GM19328 (cell line): ENCODE data around the gene CCDC97.
"Not testable (repeated sequence)": the region's sequence is repeated elsewhere in the genome, so short reads cannot be mapped to it uniquely, and the experiment has no call there.

Experiments
- ATAC-seq: cut with Tn5 transposase; IDR thresholded peaks from one replicate; pipeline ENCODE4 v1.9.1; 2021; ENCODE audit warnings: mild to moderate bottlenecking, moderate library complexity; ENCODE audit not compliant: unreplicated experiment

The CCDC97 gene

DNA sequence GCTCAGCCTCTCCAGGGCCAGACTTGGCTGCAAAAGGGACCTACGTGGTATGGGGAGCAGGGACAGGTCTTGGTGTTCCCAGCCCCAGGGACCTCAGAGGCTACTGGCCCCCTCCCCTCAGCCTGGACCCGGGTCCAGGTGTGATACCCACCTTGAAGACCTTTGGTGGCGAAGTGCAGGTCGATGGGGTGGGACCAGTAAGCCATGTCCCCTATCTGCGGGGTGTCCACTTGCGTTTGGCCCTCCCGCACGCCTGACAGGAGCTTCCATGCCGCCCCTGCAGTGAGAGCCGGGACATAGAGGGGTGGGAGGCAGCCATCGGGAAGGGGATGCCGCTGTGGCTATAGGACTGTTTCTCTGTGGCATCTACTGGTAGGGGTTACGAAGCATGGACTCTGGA is 47.8 kb downstream of the CCDC97 start:
- no peak for ATAC-seq

- no peak for ATAC-seq
Observed at GRCh38 chr19:41359741-41360140, 49.8 kb downstream of the CCDC97 start.

DNA sequence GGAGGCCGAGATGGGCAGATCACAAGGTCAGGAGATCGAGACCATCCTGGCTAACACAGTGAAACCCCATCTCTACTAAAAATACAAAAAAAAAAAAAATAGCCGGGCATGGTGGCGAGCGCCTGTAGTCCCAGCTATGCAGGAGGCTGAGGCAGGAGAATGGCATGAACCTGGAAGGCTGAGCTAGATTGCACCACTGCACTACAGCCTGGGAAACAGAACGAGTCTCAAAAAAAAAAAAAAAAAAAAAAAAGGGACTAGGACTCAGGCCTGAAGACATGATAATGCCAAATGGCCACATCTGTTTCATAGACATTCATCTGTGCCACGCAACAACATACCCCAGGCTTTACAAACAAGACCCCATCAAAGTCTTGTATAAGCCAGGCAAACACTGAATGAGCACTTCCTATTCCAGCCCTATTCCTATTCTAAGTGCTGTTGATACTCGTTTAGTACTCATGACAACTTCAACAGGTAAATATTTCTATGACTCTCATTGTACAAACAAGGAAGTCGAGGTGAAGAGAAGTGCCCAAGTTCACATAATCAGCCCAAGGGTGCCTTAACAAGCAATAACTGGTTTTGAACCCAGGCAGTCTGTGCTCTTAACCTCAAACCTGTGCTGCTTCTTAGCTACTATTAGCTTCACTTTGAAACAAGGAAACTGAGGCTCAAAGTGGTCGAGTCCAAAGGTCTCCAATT is 52.3 kb downstream of the CCDC97 start:
- ATAC-seq, result no peak

DNA sequence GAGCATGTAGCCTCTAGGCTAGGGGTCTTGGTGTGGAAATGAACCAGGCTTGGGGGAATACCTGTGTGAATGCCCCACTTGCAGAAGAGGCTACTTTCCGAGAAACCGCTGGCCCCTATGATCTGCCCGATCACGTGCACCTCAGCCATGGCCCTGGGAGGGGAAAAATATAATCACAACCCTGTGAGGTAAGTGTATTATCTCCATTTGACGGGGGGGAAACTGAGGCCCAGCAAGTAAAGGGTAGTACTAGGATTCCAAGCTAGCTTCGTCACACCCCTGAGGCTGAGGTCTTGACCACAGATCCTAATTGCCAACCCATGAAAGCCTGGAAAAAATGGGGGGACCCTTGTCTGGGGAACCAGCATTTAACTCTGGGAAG is 53.4 kb downstream of the CCDC97 start:
- no peak for ATAC-seq

DNA sequence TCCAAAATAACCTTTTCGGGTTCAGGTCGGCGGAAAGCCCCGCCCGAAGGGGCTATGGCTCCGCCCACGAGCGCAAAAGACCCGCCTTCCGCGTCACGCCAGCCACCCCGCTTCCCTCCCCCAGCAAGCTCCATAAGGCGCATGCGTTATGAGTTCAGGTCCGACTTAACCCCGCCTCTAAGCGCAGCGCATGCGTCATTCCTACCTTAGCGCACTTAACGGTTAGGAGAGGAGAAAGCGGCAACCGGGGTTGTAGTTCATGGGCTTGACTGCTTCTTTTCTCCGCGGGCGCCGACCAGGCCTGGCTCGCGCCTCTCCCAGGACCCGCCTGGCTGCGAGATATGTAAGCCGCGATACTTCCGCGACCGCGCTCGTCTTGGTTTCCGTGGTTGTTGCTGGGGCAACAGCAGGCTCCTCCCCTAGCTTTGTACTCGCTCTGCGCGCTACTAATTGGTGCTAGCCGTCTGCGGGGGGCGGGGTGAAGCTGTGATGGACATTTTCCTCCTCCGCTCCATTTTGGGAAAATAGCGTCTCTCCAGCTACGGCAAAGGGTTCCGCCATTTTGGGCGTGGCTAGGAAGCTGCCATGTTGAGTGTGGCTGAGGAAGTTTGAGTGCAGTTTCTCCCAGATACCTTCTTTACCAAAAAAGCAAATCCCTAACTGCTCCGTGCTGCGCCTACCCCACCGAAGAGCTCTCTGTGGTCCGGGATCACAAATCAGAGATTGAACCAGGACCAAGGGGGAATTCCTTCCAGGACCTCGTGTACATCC is 54.0 kb downstream of the CCDC97 start, which contains the start of gene B9D2:
TSS of gene B9D2 (minus strand) at position 397 of the 771 bp plus-strand sequence. CDS start 630 bp downstream, outside the sequence.
- peak; percentile 85 for ATAC-seq

GRCh38 chr19:41364524-41365391 is 54.8 kb downstream of the CCDC97 start:
- no peak for ATAC-seq

DNA sequence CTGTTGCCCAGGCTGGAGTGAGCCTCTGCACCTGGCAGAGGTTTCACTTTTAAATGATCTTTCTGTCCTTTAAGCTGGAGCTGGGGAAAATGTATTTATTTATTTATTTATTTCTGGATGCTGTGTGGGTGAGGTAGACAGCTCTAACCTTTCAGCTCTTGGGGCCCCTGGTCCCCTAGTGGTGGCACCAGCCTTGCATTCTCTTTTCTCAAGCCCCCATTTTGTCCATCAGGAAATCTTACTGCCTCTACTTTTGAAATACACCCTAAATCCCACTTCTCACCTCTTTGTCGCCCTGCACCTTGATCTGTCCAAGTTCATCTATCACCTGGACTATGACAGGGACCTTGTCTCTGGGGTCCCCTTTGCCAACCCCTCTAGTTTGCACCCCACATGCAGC is 56.1 kb downstream of the CCDC97 start:
- ATAC-seq, result no peak

DNA sequence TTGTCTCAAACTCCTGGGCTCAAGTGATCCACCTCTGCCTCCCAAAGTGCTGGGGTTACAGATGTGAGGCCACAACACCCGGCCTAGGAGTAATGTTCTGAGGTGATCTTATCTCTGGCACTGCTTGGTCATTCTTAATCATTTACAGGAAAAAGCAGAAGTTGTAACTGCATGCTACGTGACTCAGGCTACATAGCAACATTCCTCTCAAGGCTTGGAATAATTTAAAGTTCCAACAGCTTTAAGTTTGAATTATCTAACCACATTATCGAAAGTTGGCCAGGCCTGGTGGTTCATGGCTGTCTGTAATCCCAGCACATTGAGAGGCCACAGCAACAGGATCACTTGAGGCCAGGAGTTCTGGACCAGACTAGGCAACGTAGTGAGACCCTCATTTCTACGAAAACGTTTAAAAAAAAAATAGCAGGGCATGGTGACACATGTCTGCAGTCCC is 57.9 kb downstream of the CCDC97 start:
- ATAC-seq, result no peak

DNA sequence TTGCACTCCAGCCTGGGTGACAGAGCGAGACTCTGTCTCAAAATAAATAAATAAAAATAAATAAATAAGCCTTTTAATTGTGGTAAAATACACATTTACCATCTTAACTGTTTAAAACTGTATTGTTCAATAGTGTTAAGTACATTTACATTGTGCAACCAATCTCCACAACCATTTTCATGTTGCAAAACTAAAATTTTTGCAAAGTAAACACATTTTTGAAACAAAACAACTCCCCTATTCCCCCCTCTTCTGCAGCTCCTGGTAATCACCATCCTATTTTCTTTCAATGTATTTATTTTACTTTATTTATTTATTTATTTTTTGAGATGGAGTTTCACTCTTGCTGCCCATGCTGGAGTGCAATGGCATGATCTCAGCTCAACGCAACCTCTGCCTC is 59.8 kb downstream of the CCDC97 start:
- ATAC-seq, result no peak

DNA sequence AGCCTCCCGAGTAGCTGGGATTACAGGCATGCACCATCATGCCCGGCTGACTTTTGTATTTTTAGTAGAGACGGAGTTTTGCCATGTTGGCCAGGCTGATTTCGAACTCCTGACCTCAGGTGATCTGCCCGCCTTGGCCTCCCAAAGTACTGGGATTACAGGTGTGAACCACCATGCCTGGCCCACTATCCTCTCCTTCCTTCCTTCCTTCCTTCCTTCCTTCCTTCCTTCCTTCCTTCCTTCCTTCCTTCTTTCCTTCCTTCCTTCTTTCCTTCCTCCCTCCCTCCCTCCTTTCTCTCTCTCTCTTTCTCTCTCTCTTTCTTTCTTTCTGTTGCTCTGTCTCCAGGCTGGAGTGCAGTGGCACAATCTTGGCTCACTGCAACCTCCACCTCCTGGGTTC is 61.1 kb downstream of the CCDC97 start:
- ATAC-seq, result not testable (repeated sequence)

DNA sequence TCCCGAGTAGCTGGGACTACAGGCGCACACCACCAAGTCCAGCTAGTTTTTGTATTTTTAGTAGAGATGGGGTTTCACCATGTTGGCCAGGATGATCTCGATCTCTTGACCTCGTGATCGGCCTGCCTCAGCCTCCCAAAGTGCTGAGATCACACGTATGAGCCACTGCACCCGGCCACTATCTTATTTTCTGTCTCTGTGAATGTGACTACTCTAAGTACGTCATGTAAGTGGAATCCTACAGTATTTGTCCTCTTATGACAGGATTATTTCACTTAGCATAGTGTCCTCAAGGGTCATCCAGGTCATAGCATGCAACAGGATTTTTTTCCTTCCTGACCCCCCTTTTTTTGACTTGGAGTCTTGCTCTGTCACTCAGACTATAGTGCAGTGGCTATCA is 61.6 kb downstream of the CCDC97 start:
- ATAC-seq, result no peak

- ATAC-seq, result no peak
Observed at GRCh38 chr19:41372501-41372900, 62.5 kb downstream of the CCDC97 start.

- ATAC-seq, result no peak
Observed at GRCh38 chr19:41373993-41374392, 64.0 kb downstream of the CCDC97 start.
